Endothelial cell of umbilical vein (primary cell): Measurements from ENCODE around the gene TMEM108. TPM values are rescaled to one million over a fixed set of nuclear protein-coding genes. Genes with fewer than 3 reads are reported as not detected.

Experiments used
- BruUV-seq: library from RNA; stranded (reverse); fragments of 400-500 nt; replicated peaks from 2 replicates; lab custom pipeline; 2021; lab: Mats Ljungman, UMichigan
- CTCF ChIA-PET: fragments of 300-600, 350-600 bp; sonication (Branson Sonifier 250); formaldehyde crosslinking; loops from one replicate; lab custom pipeline; 2021; ENCODE audit warnings: antibody characterized with exemption, inconsistent platforms; lab: Charles Lee
- POLR2A ChIA-PET: fragments of 300-600, 350-600 bp; sonication (Branson Sonifier 250); formaldehyde crosslinking; loops from one replicate; lab custom pipeline; 2021; ENCODE audit warnings: antibody characterized with exemption, inconsistent platforms; lab: Charles Lee
- DNase-seq: peaks from one replicate; pipeline ENCODE4 v3.0.0-alpha.2; 2011; ENCODE audit warnings: low read depth, low spot score
- FAIRE-seq: peaks from 2 replicates; lab custom pipeline; 2011; peaks lifted over from hg19 to GRCh38; lab: Jason Lieb, UNC
- H2AFZ ChIP-seq: 2 replicates; pipeline ENCODE4 v1.6.0; 2012; ENCODE audit warnings: low read depth, low read length, control low read depth, inconsistent platforms
- H3K27ac ChIP-seq: 2 replicates; pipeline ENCODE4 v1.5.1; 2011; ENCODE audit warnings: low read depth, mild to moderate bottlenecking, control low read depth, low read length, moderate library complexity; ENCODE audit not compliant: insufficient read depth
- H3K27me3 ChIP-seq, 2 experiments: 2 replicates each; pipeline versions ENCODE4 v1.6.0 to v1.6.1; 2011; ENCODE audit warnings: low read length in 2 of 2, mixed read lengths in 1 of 2; ENCODE audit not compliant: control insufficient read depth in 2 of 2, insufficient read depth in 2 of 2
- H3K36me3 ChIP-seq, 2 experiments: 2 replicates in 1 of 2; 3 replicates in 1 of 2; pipeline ENCODE4 v1.5.1; 2011; ENCODE audit warnings: low read length in 2 of 2, mild to moderate bottlenecking in 1 of 2, moderate library complexity in 1 of 2; ENCODE audit not compliant: control insufficient read depth in 2 of 2, insufficient read depth in 2 of 2; ENCODE audit errors: extremely low read depth in 1 of 2
- H3K4me1 ChIP-seq: 3 replicates; pipeline ENCODE4 v1.5.1; 2011; ENCODE audit warnings: mild to moderate bottlenecking, low read length; ENCODE audit not compliant: control insufficient read depth, insufficient read depth; ENCODE audit errors: extremely low read depth
- H3K4me2 ChIP-seq: 2 replicates; pipeline ENCODE4 v1.6.1; 2011; ENCODE audit warnings: low read length, control low read depth, mixed read lengths; ENCODE audit not compliant: insufficient read depth
- H3K4me3 ChIP-seq, 3 experiments: fragments of 200-600 bp in 1 of 3; sonication (generic), shearing (Covaris generic) in 1 of 3; replicated peaks in 1 of 3; 2 replicates each; pipeline ENCODE4 v1.5.1; 2011 to 2016; ENCODE audit warnings: control low read depth in 3 of 3, low read length in 3 of 3, mild to moderate bottlenecking in 2 of 3, inconsistent platforms in 1 of 3, low read depth in 1 of 3, moderate library complexity in 1 of 3; ENCODE audit not compliant: insufficient read depth in 1 of 3
- H3K79me2 ChIP-seq: 2 replicates; pipeline ENCODE4 v1.6.0; 2012; ENCODE audit warnings: low read length, inconsistent platforms; ENCODE audit not compliant: control insufficient read depth, insufficient read depth
- H3K9ac ChIP-seq: replicated peaks from 2 replicates; pipeline ENCODE3; 2011; ENCODE audit warnings: low read length, control low read depth; ENCODE audit not compliant: insufficient read depth; ENCODE audit errors: extremely low read depth
- H3K9me1 ChIP-seq: replicated peaks from 3 replicates; pipeline ENCODE4 v1.6.0; 2011; ENCODE audit warnings: mild to moderate bottlenecking, low read length; ENCODE audit not compliant: control insufficient read depth, insufficient read depth; ENCODE audit errors: extremely low read depth
- H3K9me3 ChIP-seq: replicated peaks from 2 replicates; pipeline ENCODE4 v1.5.1; 2012; ENCODE audit warnings: low read length, inconsistent platforms; ENCODE audit not compliant: control insufficient read depth, insufficient read depth
- H4K20me1 ChIP-seq: replicated peaks from 2 replicates; pipeline ENCODE3; 2011; ENCODE audit warnings: mild to moderate bottlenecking, low read length; ENCODE audit not compliant: control insufficient read depth, insufficient read depth; ENCODE audit errors: extremely low read depth
- CTCF ChIP-seq, 2 donors: IDR thresholded peaks; 1 replicate in 1 of 2; 2 replicates in 1 of 2; pipeline ENCODE4 v1.5.1; 2011; ENCODE audit warnings: low read length in 2 of 2, mild to moderate bottlenecking in 2 of 2, moderate library complexity in 2 of 2, control low read depth in 1 of 2, inconsistent platforms in 1 of 2, low read depth in 1 of 2; ENCODE audit not compliant: insufficient read depth in 1 of 2; ENCODE audit errors: extremely low read depth in 1 of 2
- EZH2 ChIP-seq: IDR thresholded peaks from 2 replicates; pipeline ENCODE4 v1.6.1; 2012; ENCODE audit warnings: borderline replicate concordance, low read depth, mild to moderate bottlenecking, moderate library complexity, low read length, inconsistent platforms; ENCODE audit not compliant: severe bottlenecking
- FOS ChIP-seq: IDR thresholded peaks from 2 replicates; pipeline ENCODE4 v1.6.1; 2011; ENCODE audit warnings: mild to moderate bottlenecking, low read length, moderate library complexity, borderline replicate concordance; ENCODE audit not compliant: insufficient read depth
- GATA2 ChIP-seq: IDR thresholded peaks from 2 replicates; pipeline ENCODE4 v1.7.0; 2011; ENCODE audit warnings: low read depth, mild to moderate bottlenecking, moderate library complexity, mixed read lengths, low read length; ENCODE audit not compliant: insufficient read length, insufficient read depth
- POLR2AphosphoS5 ChIP-seq: IDR thresholded peaks from 2 replicates; pipeline ENCODE4 v1.6.1; 2012; ENCODE audit warnings: low read depth, mild to moderate bottlenecking, control low read depth, low read length, moderate library complexity; ENCODE audit not compliant: insufficient read depth
- dilution Hi-C: fragments of 300-500 bp; cut with MboI; formaldehyde crosslinking; loops from one replicate; pipeline ENCODE4 v1.15.0; 2019; ENCODE audit warnings: low sequenced_read_pairs; ENCODE audit not compliant: extremely low pct_ligation_motif_present
- intact Hi-C: fragments of 100-400 bp; cut with micrococcal nuclease; formaldehyde crosslinking; loops from one replicate; pipeline ENCODE4 v1.10.0; 2022
- polyA plus RNA-seq, 4 experiments: library from polyadenylated mRNA; depleted of rRNA in 3 of 4; stranded (reverse) in 3 of 4; unstranded in 1 of 4; fragments of >200 nt; gene quantifications; 2 replicates each; pipeline versions ENCODE4 v1.2.1 to v1.2.3, GENCODE V29; 2011 to 2012; ENCODE audit warnings: missing spikeins in 1 of 4
- total RNA-seq: library from RNA; stranded (reverse); gene quantifications from 2 replicates; pipeline ENCODE4 v1.2.3, GENCODE V29; 2021
- TF ChIP-seq, protein P1 (sequence below): IDR thresholded peaks from 2 replicates; pipeline ENCODE4 v1.6.1; 2011; ENCODE audit not compliant: insufficient read depth, insufficient read length

Gene TMEM108
- total and polyA plus RNA-seq, 2 donors (not counting 3 experiments of a cell fraction or from before 2014, with no cell fraction given), result 0.40 to 1.1 TPM

GRCh38 chr3:133388696-133389395 lies 350.7 kb downstream of the TMEM108 start:
- ChIA-PET POLR2A (interaction anchor here (0.9 kb wide), 1 partner anchor 190 kb away, joined by 3 read pairs; no protein-coding TSS in a partner anchor), CTCF (interaction anchor here (0.9 to 19.2 kb wide), 6 partner anchors 10 to 657 kb away, joined by 3 to 528 read pairs (median 4); no protein-coding TSS in a partner anchor)
- no TSS peak for BruUV-seq

More at GRCh38 chr3:133388696-133389395, 350.7 kb downstream of the TMEM108 start:
- no peak overlapping the region for H3K4me3 ChIP-seq
- no peak overlapping the region for H3K4me2 ChIP-seq
- DNase-seq (no peak), FAIRE-seq (no peak)
- no peaks in the 10 kb centered on the region for H4K20me1 ChIP-seq
- H3K36me3 ChIP-seq, result no peaks in the 10 kb centered on the region
- H3K79me2 ChIP-seq, result no peaks in the 10 kb centered on the region
- H3K9me1 ChIP-seq, result no peaks in the 10 kb centered on the region
- no peak overlapping the region for H3K27ac ChIP-seq
- TF ChIP-seq EZH2, result no peak
- no peak for TF ChIP-seq GATA2
- no peak for TF ChIP-seq FOS
- TF ChIP-seq, protein P1, sequence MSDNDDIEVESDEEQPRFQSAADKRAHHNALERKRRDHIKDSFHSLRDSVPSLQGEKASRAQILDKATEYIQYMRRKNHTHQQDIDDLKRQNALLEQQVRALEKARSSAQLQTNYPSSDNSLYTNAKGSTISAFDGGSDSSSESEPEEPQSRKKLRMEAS, result no peak
- TF ChIP-seq POLR2AphosphoS5, result no peak
- TF ChIP-seq CTCF (IDR thresholded peaks at IDR 0.05; ENCODE audit: extremely low read depth in 1 of 2, insufficient read depth in 1 of 2, low read depth in 1 of 2, low read length in 2 of 2), result no peak
- dilution Hi-C loops, result no loop called here
- peaks cover 3% of the 10 kb centered on the region for H3K4me1 ChIP-seq
- H3K9me3 ChIP-seq, result no peaks in the 10 kb centered on the region
- no peak overlapping the region for H2AFZ ChIP-seq
- peaks cover 0 to 2% of the 10 kb centered on the region in 2 experiments for H3K27me3 ChIP-seq
- no peak overlapping the region for H3K9ac ChIP-seq
- intact Hi-C loops, result no loop called here
